Measurements from ENCODE around the gene HEATR5A.

DNA sequence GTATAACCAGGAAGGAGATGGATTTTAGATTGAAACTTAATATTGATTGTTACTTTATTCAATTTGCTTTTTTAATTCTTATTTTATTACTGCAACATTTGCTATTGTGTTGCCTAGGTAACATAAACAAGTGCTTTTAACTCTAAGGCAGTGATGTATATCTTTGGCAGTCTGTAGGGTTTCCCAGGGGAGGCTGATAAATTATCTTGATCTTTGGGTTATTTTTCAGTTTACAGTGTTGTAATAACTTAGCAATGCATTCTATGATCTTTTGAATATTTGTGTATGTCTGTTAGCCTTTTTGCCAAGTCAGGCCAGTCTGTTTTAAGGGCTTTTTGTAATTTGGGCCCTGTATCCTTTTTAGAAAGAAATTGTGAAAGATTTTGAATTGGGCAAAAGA lies 44.8 kb upstream of the HEATR5A start:
- TF ChIP-seq, protein P1, sequence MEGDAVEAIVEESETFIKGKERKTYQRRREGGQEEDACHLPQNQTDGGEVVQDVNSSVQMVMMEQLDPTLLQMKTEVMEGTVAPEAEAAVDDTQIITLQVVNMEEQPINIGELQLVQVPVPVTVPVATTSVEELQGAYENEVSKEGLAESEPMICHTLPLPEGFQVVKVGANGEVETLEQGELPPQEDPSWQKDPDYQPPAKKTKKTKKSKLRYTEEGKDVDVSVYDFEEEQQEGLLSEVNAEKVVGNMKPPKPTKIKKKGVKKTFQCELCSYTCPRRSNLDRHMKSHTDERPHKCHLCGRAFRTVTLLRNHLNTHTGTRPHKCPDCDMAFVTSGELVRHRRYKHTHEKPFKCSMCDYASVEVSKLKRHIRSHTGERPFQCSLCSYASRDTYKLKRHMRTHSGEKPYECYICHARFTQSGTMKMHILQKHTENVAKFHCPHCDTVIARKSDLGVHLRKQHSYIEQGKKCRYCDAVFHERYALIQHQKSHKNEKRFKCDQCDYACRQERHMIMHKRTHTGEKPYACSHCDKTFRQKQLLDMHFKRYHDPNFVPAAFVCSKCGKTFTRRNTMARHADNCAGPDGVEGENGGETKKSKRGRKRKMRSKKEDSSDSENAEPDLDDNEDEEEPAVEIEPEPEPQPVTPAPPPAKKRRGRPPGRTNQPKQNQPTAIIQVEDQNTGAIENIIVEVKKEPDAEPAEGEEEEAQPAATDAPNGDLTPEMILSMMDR (IDR thresholded peaks at IDR 0.05): no peak
- TF ChIP-seq POLR2A (IDR thresholded peaks at IDR 0.05) (no peak), EP300 (IDR thresholded peaks at IDR 0.05) (no peak)

Data from tibial nerve (tissue), 4 donors.